ENCODE results near the gene CLPSL2. TPM values are rescaled to one million over a fixed set of nuclear protein-coding genes. Genes with fewer than 3 reads are reported as not detected.

CLPSL2 gene
- total RNA-seq, 1 donor = not detected

DNA sequence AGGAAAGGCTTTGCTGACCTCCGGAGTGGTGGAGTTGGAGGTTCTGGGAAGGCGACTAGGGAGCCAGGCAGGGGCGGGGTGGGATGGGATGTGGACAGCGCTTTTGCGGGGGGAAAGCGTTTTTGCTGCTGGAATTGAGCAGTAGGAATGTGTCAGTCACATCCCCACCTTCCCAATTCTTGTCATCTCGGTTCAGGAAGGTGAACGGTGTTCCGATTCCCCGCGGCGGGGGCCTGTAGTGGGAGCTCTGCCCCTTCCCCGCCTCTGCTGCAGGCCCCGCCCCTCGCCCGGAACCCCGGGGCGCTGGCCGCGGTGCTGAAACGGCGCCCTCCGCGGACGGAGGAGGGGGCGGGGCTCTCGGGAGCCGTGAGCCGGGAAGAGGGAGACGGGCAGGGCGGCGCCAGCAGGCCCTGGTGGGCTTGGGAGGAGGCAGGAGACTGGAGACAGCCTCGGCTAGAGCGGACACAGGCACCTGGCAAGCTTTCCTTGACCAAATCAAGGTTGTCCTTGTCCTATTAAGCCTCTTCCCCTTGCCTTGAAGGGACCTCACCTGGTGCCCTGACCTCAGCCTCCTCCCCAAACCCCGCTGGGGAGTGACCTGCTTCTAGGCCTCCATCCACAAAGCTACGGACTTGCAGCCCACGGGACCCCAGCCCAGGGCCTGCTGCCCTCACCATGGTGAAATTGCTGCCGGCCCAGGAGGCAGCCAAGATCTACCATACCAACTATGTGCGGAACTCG is 28.8 kb downstream of the CLPSL2 start, which contains the start of gene LHFPL5:
LHFPL5 (plus strand) TSS at position 357 of the 741 bp plus-strand sequence; CDS start at position 676, 319 bp downstream.
- DNase-seq (ENCODE audit: low read depth) = peak; percentile 28
- peak within 1 kb of the TSS; percentile 43 for H3K4me3 ChIP-seq (ENCODE audit: low read depth, low read length)
- TF ChIP-seq, protein P1, sequence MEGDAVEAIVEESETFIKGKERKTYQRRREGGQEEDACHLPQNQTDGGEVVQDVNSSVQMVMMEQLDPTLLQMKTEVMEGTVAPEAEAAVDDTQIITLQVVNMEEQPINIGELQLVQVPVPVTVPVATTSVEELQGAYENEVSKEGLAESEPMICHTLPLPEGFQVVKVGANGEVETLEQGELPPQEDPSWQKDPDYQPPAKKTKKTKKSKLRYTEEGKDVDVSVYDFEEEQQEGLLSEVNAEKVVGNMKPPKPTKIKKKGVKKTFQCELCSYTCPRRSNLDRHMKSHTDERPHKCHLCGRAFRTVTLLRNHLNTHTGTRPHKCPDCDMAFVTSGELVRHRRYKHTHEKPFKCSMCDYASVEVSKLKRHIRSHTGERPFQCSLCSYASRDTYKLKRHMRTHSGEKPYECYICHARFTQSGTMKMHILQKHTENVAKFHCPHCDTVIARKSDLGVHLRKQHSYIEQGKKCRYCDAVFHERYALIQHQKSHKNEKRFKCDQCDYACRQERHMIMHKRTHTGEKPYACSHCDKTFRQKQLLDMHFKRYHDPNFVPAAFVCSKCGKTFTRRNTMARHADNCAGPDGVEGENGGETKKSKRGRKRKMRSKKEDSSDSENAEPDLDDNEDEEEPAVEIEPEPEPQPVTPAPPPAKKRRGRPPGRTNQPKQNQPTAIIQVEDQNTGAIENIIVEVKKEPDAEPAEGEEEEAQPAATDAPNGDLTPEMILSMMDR (IDR thresholded peaks at IDR 0.05; ENCODE audit: insufficient read depth, low read depth, low read length) = peak; percentile 2

DNA sequence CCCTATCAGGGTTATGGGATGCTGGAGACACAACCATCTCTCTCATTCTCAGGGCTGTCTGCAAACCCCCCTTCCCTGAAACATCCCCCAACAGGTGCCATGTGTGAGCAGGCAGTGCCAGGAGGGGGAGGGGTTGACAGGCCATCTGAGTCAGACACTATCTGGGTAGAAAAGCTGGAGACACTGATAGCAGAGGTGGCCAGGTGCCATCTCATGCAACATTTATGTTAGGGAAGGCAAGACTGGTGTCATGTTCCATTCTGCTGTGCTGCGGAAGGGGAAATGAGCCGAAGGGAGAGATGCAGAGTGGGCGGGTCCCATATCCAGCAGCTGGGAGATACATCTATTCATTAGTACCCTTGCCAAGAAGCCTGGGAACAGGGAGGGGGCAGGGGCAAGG is 32.3 kb downstream of the CLPSL2 start:
- no peak overlapping the region for H3K4me3 ChIP-seq (ENCODE audit: low read depth, low read length)
- no peak for DNase-seq (ENCODE audit: low read depth)
- TF ChIP-seq, protein P1 (IDR thresholded peaks at IDR 0.05; ENCODE audit: insufficient read depth, low read depth, low read length) = no peak

DNA sequence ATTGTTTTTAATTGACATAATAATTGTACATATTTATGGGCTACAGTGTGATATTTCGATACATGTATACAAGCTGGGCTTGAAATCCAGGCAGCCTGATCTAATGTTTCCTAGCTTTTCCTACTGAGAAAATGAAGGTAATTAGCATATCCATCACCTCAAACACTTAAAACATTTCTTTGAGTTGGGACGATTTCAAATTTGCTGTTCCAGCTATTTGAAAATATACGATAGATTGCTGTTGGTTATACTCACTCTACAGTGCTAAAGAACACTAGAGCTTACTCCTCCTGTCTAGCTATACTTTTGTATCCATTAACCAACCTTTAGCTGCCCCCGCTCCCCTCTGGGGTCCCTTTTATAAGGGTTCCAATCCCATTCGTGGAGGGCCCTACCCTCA is 33.4 kb downstream of the CLPSL2 start:
- TF ChIP-seq, protein P1 (IDR thresholded peaks at IDR 0.05; ENCODE audit: insufficient read depth, low read depth, low read length) = no peak
- DNase-seq (ENCODE audit: low read depth) = no peak
- H3K4me3 ChIP-seq (ENCODE audit: low read depth, low read length) = no peak overlapping the region

DNA sequence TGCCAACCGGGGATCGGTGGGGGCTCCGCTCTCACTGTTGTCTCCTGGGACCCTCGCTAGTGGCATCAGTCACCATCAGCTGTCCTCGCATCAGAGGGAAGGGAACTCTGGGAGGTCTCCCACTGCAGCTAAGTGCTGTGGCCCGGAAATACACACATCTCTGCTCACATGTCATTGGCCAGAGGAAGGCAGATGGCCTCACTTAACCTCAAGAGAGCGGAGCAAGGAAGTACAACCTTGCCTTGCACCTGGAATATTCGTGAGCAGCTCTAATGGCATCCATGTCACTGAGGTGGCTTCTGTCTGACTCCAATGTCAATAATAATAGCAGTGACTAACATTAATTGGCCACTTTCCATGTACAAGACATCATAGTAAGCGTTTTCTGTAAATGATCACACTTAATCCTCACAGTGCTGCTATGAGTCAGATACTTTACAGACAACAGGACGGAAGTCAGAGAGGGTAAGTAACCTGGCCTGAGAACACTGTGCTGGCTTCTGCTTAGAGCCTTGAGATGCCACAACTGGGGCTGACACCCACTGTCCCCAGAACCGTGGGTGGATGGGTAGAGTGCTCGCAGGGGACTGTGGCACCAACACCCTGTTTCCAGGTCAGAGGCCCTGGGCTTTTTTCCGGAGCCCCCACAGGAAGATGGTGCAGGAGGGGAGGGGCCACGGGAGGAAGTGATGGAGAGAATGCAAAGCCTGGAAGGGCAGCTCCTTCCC is 34.7 kb downstream of the CLPSL2 start:
- H3K4me3 ChIP-seq (ENCODE audit: low read depth, low read length) = no peak overlapping the region
- TF ChIP-seq, protein P1 (IDR thresholded peaks at IDR 0.05; ENCODE audit: insufficient read depth, low read depth, low read length) = no peak
- peak; percentile 67 for DNase-seq (ENCODE audit: low read depth)

GRCh38 chr6:35811699-35811995 is 35.2 kb downstream of the CLPSL2 start:
- DNase-seq (ENCODE audit: low read depth) = no peak
- H3K4me3 ChIP-seq (ENCODE audit: low read depth, low read length) = no peak overlapping the region
- TF ChIP-seq, protein P1 (IDR thresholded peaks at IDR 0.05; ENCODE audit: insufficient read depth, low read depth, low read length) = no peak

DNA sequence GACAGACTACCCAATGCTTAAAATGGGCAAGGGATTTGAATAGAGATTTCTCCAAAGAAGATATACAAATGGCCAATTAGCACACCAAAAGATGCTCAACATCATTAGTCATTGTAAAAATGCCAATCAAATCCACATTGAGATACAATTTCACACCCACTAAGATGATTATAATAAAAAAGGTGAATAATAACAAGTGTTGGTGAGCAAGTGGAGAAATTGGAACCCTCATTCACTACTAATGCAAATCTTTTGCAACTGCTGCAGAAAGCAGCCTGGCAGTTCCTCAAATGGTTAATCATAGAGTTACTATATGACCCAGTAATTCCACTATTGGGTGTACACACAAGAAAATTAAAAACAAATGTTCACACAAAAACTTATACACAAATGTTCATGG is 41.1 kb downstream of the CLPSL2 start:
- DNase-seq (ENCODE audit: low read depth) = no peak

More for the DNA sequence above, 41.1 kb downstream of the CLPSL2 start:
- no peak overlapping the region for H3K4me3 ChIP-seq (ENCODE audit: low read depth, low read length)
- TF ChIP-seq, protein P1 (IDR thresholded peaks at IDR 0.05; ENCODE audit: insufficient read depth, low read depth, low read length) = no peak
